WERI-Rb-1 (cell line): ENCODE data around the gene SPATA31E1.

Experiments
- DNase-seq: peaks from one replicate; pipeline ENCODE4 v3.0.0-alpha.2; 2020
- H3K27ac ChIP-seq: fragments of 250-450 bp; sonication (Bioruptor Pico); 2 replicates; pipeline ENCODE4 v1.5.1; 2020; ENCODE audit warnings: mild to moderate bottlenecking, moderate library complexity
- H3K27me3 ChIP-seq: fragments of 250-450 bp; sonication (Bioruptor Pico); 2 replicates; pipeline ENCODE4 v1.5.1; 2021; ENCODE audit warnings: mild to moderate bottlenecking, low read depth, moderate library complexity; ENCODE audit not compliant: insufficient read depth, severe bottlenecking
- H3K36me3 ChIP-seq: fragments of 250-450 bp; sonication (Bioruptor Pico); 2 replicates; pipeline ENCODE4 v1.5.1; 2020; ENCODE audit warnings: mild to moderate bottlenecking, moderate library complexity
- H3K4me3 ChIP-seq: 2 replicates; pipeline ENCODE4 v1.5.1; 2011; ENCODE audit warnings: low read depth, mild to moderate bottlenecking, control low read depth, low read length
- H3K9me3 ChIP-seq: fragments of 250-450 bp; sonication (Bioruptor Pico); 2 replicates; pipeline ENCODE4 v1.5.1; 2021; ENCODE audit warnings: mild to moderate bottlenecking, moderate library complexity; ENCODE audit not compliant: severe bottlenecking
- CTCF ChIP-seq: IDR thresholded peaks from 2 replicates; pipeline ENCODE4 v1.5.1; 2011; ENCODE audit warnings: low read depth, mild to moderate bottlenecking, control low read depth, inconsistent platforms, low read length

SPATA31E1 gene

GRCh38 chr9:87882627-87883026 is at the start of gene SPATA31E1:
TSS of gene SPATA31E1 (plus strand) at chr9:87882877. CDS start at chr9:87882892, 15 bp downstream.
- Histone ChIP-seq H3K27ac (no peak within 1 kb of the TSS), H3K27me3 (no peaks in the 10 kb centered on the region), H3K36me3 (no peaks in the 10 kb centered on the region), H3K4me3 (no peak within 1 kb of the TSS), H3K9me3 (peaks cover 5% of the 10 kb centered on the region)
- no peak for DNase-seq
- TF ChIP-seq CTCF, result no peak

- no peaks in the 10 kb centered on the region for H3K27me3 ChIP-seq
- peak; percentile 45 for DNase-seq
- peak; percentile 41 for TF ChIP-seq CTCF
Observed at GRCh38 chr9:87834357-87834756, 48.3 kb upstream of the SPATA31E1 start.

GRCh38 chr9:87836536-87836935 is 46.1 kb upstream of the SPATA31E1 start:
- no peaks in the 10 kb centered on the region for H3K27me3 ChIP-seq
- TF ChIP-seq CTCF, result no peak

More at GRCh38 chr9:87834357-87834756, 48.3 kb upstream of the SPATA31E1 start:
- Histone ChIP-seq H3K4me3 (no peak overlapping the region), H3K27ac (no peak overlapping the region), H3K9me3 (no peaks in the 10 kb centered on the region), H3K36me3 (no peaks in the 10 kb centered on the region)

GRCh38 chr9:87836951-87837705 is 45.5 kb upstream of the SPATA31E1 start:
- Histone ChIP-seq H3K36me3 (no peaks in the 10 kb centered on the region), H3K27ac (no peak overlapping the region), H3K27me3 (no peaks in the 10 kb centered on the region), H3K9me3 (no peaks in the 10 kb centered on the region), H3K4me3 (no peak overlapping the region)
- TF ChIP-seq CTCF, result no peak
- no peak for DNase-seq

More at GRCh38 chr9:87836536-87836935, 46.1 kb upstream of the SPATA31E1 start:
- H3K9me3 ChIP-seq, result no peaks in the 10 kb centered on the region
- DNase-seq, result no peak
- no peak overlapping the region for H3K27ac ChIP-seq
- no peak overlapping the region for H3K4me3 ChIP-seq
- no peaks in the 10 kb centered on the region for H3K36me3 ChIP-seq

GRCh38 chr9:87840134-87840533 is 42.5 kb upstream of the SPATA31E1 start:
- Histone ChIP-seq H3K4me3 (no peak overlapping the region), H3K27me3 (no peaks in the 10 kb centered on the region), H3K9me3 (no peaks in the 10 kb centered on the region), H3K27ac (no peak overlapping the region), H3K36me3 (no peaks in the 10 kb centered on the region)
- no peak for DNase-seq
- no peak for TF ChIP-seq CTCF
